Measurements from ENCODE around the gene MRTFB.

DNA sequence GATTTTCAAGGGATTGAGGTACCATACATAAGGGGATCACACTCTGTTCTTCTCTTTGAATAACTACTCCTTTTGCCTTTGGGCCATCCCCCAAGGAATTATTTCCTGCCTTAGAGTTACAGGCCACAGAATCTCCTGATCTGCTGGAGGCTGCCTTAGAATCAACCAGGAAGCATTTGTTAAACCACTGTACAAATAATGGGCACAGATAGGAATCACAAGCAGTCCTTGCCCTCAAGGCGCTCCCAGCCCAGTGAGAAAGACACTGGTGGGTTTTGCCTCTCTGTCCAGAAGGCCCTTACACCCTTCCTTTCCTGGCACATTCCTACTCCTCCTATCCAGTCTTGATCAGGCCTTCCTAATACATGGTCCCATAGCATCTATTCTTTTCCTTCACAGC is 45.9 kb downstream of the MRTFB start:
- no peak for TF ChIP-seq GATA2 (IDR thresholded peaks at IDR 0.05; ENCODE audit: low read depth, low read length)
- TF ChIP-seq GATA3 (IDR thresholded peaks at IDR 0.05; ENCODE audit: low read depth, low read length), result no peak

All from SH-SY5Y (cell line).